Stomach smooth muscle (tissue), 2 donors: ENCODE data around the gene LSM8.
"Not testable (repeated sequence)": the region's sequence is repeated elsewhere in the genome, so short reads cannot be mapped to it uniquely, and the experiment has no call there.

ENCODE experiments used
- H3K27ac ChIP-seq: one replicate; pipeline ENCODE4 v1.7.0; 2013; ENCODE audit warnings: mild to moderate bottlenecking, low read length, inconsistent platforms
- H3K27me3 ChIP-seq, 2 donors: one replicate each; pipeline ENCODE4 v1.7.0; 2013; ENCODE audit warnings: low read length in 2 of 2; ENCODE audit not compliant: insufficient read depth in 2 of 2, control insufficient read depth in 1 of 2
- H3K36me3 ChIP-seq, 2 donors: one replicate each; pipeline ENCODE4 v1.7.0; 2013; ENCODE audit warnings: low read length in 2 of 2; ENCODE audit not compliant: control insufficient read depth in 2 of 2, insufficient read depth in 2 of 2
- H3K4me1 ChIP-seq: one replicate; pipeline ENCODE4 v1.7.0; 2013; ENCODE audit warnings: low read length; ENCODE audit not compliant: control insufficient read depth, insufficient read depth
- H3K4me3 ChIP-seq, 2 donors: one replicate each; pipeline ENCODE4 v1.7.0; 2013; ENCODE audit warnings: low read length in 2 of 2
- H3K9ac ChIP-seq, 2 donors: one replicate each; pipeline ENCODE4 v1.7.0; 2013; ENCODE audit warnings: low read length in 2 of 2, mild to moderate bottlenecking in 1 of 2
- H3K9me3 ChIP-seq, 2 donors: one replicate each; pipeline ENCODE4 v1.7.0; 2013; ENCODE audit warnings: low read length in 2 of 2; ENCODE audit not compliant: control insufficient read depth in 2 of 2
- donor health status: healthy.
- donor health status: Pancreatic carcinoma.

The LSM8 gene

DNA sequence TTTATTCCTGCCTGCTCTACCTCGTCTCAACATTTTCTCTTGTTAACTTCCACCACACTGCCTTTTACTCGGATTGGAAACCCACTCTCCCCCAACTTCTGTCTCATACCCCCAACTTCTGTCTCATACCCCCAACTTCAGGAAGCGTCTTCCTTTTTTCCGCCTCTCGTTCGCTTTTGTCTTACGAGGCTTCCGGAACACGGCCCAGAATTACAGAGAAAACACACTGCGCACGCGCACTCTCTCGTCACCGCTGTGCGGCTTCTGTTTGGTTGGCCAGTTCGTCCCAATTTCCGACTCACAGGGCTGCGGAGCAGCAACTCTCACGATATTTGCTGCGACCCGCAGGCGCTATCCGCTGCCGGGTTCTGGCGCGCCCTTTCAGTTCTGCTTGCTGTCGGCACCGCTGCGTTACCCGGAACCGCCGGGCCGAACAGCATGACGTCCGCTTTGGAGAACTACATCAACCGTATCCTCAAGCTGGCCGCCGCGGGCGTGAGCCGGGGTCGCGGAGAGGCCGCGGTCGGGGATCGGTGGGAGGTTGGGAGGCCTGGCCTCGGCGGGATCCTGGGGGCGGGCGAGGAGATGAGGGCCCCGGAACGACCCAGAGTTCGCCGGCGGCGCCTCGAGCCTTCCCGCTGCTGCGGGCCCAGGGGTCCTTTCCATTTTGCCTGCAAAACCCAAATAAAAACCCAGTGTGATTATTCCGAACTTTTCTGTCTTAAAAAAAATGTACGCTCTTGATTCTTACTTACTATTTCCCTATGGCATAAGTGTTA lies at the start of gene LSM8:
Gene LSM8, plus strand, starts transcription at position 379 of the 779 bp plus-strand sequence. Its CDS starts 60 bp downstream, at position 439.
- Histone ChIP-seq H3K27ac (peak within 1 kb of the TSS; percentile 94), H3K27me3 (no peaks in the 10 kb centered on the region), H3K9ac (peak within 1 kb of the TSS; percentile 92 to 99), H3K4me1 (peaks cover 10% of the 10 kb centered on the region), H3K9me3 (no peaks in the 10 kb centered on the region), H3K36me3 (peaks cover 2% of the 10 kb centered on the region in 2 donors), H3K4me3 (peak within 1 kb of the TSS; percentile 90 to 94)

DNA sequence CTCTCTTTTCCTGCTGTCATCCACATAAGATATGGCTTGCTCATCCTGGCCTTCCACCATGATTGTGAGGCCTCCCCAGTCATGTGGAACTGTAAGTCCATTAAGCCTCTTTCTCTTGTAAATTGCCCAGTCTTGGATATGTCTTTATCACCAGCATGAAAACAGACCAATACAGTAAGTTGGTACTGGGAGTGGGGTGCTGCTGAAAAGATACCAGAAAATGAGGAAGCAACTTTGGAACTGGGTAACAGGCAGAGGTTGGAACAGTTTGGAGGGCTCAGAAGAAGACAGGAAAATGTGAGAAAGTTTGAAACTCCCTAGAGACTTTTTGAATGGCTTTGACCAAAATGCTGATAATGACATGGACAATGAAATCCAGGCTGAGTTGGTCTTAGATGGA lies 49.5 kb upstream of the LSM8 start:
- H3K27ac ChIP-seq, H3K9ac ChIP-seq, H3K4me1 ChIP-seq, H3K4me3 ChIP-seq, H3K36me3 ChIP-seq, H3K27me3 ChIP-seq, H3K9me3 ChIP-seq: not testable (repeated sequence)

DNA sequence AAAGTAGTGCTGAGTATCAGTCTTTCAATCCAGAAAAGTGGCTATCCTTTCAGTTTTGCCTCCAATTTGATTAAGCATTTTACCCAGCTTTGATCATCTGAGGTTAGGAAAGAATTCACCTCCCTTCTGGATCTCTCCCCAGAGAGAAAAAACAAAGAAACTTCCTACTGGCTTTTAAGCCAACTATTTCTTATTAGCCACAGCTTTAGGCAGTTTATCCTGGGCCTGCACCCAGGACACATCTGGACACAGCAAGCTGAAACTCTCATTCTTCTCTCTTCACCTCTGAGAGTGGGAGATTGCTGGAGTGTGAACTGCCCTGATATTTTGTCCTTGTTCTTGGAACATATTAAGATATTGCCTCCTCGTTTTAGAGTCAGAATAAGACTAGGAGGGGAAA lies 43.5 kb upstream of the LSM8 start:
- Histone ChIP-seq H3K27ac (no peak overlapping the region), H3K4me3 (no peak overlapping the region), H3K4me1 (no peaks in the 10 kb centered on the region), H3K9me3 (no peaks in the 10 kb centered on the region), H3K27me3 (no peaks in the 10 kb centered on the region), H3K36me3 (no peaks in the 10 kb centered on the region), H3K9ac (no peak overlapping the region)

DNA sequence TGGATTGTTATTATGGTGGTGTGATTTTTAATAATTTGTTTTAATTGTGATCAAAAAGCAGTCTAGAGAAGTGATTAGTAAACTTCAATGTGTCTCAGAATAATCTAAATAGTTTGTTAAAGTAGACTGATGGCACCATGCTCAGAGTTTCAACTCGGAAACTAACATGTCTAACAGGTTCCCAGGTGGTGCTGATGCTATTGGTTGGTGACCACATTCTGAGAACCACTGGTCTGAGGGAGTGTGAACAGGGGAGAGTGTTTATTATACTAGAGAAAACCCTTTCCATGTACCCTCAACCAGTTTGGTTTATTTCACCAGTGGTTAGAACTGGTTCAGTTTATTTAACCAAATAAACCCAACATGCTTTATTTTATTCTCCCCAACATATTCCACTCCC lies 42.0 kb upstream of the LSM8 start:
- no peaks in the 10 kb centered on the region for H3K9me3 ChIP-seq

DNA sequence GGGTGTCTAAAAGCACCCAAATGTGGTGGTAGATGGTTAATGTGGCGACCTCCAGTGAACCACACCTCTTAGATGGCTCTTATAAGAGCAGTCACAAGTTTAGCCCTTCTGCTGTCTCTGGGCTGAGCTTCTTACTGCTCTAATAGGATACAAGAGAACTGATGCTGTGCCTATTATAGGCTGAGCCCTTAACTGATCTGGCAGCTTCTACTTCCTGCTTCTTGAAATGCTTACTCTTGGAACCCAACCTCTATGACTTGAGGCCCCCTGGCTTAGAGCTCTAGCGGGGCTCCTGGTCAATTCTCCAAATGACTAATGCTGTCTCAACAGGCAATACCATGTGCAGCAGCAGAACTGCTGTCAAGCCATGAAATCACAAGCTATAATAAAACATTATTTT lies 35.0 kb upstream of the LSM8 start:
- H3K36me3 ChIP-seq = no peaks in the 10 kb centered on the region
- no peak overlapping the region for H3K27ac ChIP-seq
- H3K4me1 ChIP-seq = no peaks in the 10 kb centered on the region
- H3K9ac ChIP-seq = no peak overlapping the region
- no peaks in the 10 kb centered on the region for H3K9me3 ChIP-seq
- H3K4me3 ChIP-seq = no peak overlapping the region
- H3K27me3 ChIP-seq = no peaks in the 10 kb centered on the region

More for the DNA sequence above, 42.0 kb upstream of the LSM8 start:
- Histone ChIP-seq H3K4me3 (no peak overlapping the region), H3K4me1 (no peaks in the 10 kb centered on the region), H3K36me3 (no peaks in the 10 kb centered on the region), H3K9ac (no peak overlapping the region), H3K27ac (no peak overlapping the region), H3K27me3 (no peaks in the 10 kb centered on the region)

DNA sequence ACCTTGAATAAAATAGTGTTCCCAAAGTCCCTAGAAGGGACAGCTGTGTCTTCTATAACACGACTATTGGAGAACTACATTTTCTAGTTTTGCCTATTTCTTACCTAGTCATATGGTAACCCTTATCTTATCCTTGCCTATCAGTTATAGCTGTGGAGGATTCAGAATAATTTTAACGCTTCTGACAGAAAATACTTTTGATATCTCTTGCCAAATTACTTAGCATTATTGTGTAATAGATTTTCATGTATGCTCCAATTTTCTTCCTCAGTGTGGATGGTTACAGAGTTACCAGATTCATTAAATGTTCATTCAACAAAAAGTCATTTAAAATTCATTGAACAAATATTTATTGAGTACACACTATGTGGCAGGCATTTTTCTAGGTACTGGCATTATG lies 34.6 kb upstream of the LSM8 start:
- no peaks in the 10 kb centered on the region for H3K27me3 ChIP-seq
- no peaks in the 10 kb centered on the region for H3K36me3 ChIP-seq
- no peaks in the 10 kb centered on the region for H3K9me3 ChIP-seq
- H3K4me1 ChIP-seq = no peaks in the 10 kb centered on the region
- H3K9ac ChIP-seq = no peak overlapping the region
- no peak overlapping the region for H3K4me3 ChIP-seq
- H3K27ac ChIP-seq = no peak overlapping the region

DNA sequence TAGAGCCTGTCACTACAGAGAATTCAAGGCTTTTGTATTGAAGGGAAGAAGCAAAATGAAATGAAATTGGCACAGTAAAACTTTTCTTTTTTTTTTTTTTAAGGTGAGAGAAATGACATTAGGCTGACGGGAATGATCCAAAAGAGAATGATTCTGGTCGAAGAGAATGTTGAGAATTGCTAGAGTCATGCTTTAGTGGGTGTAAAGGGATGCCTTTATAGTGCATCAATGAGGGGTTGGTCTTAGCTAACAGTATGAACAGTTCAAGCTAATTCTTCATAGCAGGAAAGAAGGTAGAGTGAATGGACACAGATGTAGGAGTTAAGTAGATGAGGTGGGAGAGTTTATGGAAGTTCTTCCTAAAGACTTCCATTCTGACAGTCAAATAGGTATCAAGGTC lies 32.3 kb upstream of the LSM8 start:
- Histone ChIP-seq H3K27me3 (no peaks in the 10 kb centered on the region), H3K36me3 (no peaks in the 10 kb centered on the region), H3K4me3 (no peak overlapping the region), H3K9me3 (no peaks in the 10 kb centered on the region), H3K4me1 (no peaks in the 10 kb centered on the region), H3K27ac (no peak overlapping the region), H3K9ac (no peak overlapping the region)

DNA sequence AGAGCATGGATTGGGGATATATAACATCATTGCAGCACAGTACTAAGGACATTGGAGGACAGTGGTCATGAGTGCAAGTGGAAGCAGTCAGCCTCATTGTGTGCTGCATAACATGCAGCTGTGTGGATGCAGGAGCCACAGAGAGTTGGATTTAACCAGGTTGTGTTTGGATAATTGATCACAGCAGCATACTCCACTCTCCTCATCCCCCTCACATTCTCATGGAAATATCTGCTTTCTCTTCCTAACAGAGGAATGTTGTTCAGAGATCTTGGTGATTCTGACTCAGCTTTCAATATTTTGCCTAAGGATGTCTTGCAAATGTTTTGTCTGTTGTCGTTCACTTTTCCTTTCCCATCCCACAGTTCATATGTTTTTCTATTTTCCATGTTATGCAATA lies 31.8 kb upstream of the LSM8 start:
- Histone ChIP-seq H3K27me3 (no peaks in the 10 kb centered on the region), H3K9me3 (no peaks in the 10 kb centered on the region), H3K9ac (no peak overlapping the region), H3K4me1 (no peaks in the 10 kb centered on the region), H3K4me3 (no peak overlapping the region), H3K36me3 (no peaks in the 10 kb centered on the region), H3K27ac (no peak overlapping the region)

DNA sequence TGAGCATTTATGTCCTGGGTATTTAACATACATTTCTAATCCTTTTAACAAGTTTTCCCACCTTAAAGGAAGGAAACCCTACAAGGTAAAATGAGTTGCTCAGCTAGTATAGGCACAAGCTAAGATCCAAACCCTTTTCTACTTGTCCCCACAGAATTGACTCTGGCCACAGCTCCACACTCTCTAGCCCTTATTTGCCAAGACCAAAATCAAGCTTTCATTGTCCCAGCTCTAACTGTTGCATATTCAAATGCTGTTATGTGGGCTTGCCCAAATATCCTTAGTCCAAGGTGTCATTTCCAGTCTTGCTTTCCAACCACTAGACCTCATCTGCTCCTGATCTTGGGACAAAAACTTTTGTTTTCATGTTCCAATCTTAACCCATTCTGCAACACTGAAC lies 31.3 kb upstream of the LSM8 start:
- Histone ChIP-seq H3K4me1 (no peaks in the 10 kb centered on the region), H3K9me3 (no peaks in the 10 kb centered on the region), H3K4me3 (no peak overlapping the region), H3K27ac (no peak overlapping the region), H3K27me3 (no peaks in the 10 kb centered on the region), H3K36me3 (no peaks in the 10 kb centered on the region), H3K9ac (no peak overlapping the region)

DNA sequence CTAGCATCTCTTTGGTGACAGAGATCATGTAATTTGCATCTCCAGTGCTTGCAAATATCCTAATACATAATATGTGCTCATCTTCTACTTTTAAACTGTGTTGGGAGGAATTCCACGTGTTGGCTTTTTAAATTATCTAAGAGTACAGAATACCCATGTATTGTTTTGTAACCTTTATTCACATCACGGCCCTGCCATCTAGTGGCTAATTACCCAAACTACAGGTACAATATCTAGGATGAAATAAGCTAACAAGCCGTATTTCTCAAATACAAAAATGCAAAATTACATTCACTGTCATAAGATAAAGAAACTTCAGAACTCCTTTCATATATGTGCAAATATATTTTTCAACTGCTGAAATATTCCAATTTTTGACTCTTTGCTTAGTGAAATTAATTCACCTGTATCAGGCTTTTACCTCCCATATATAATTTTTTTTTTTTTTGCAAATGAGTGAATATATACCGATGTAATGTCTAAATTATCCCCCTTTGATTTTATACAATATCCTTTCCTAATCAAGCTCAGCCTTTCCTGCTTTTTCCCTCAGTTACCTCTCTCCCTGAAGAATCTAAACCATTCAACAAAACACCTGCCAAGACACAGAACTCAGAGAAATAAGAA lies 30.3 kb upstream of the LSM8 start:
- Histone ChIP-seq H3K27me3 (no peaks in the 10 kb centered on the region), H3K4me1 (no peaks in the 10 kb centered on the region), H3K36me3 (no peaks in the 10 kb centered on the region), H3K4me3 (no peak overlapping the region), H3K9me3 (no peaks in the 10 kb centered on the region), H3K9ac (no peak overlapping the region), H3K27ac (no peak overlapping the region)

DNA sequence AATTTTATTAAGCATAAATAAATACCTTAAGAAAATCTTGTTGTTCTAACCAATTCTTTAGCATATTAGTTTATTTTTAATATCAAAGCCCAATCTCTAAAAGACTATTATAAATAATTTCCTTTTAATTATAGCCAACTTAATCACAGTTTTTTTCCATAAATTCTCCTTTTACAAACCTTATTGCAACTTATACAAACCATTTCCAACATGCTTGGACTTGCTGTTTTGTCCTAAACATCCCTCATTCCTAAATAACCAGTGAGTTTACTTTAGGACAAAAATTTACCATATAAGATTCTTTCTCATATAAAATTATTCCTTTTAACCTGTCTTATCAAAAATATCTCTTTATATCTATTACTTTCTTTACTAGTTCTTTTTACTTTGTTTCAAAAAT lies 25.2 kb upstream of the LSM8 start:
- no peak overlapping the region for H3K9ac ChIP-seq
- no peaks in the 10 kb centered on the region for H3K4me1 ChIP-seq
- H3K9me3 ChIP-seq = no peaks in the 10 kb centered on the region
- no peak overlapping the region for H3K4me3 ChIP-seq
- H3K36me3 ChIP-seq = no peaks in the 10 kb centered on the region
- no peaks in the 10 kb centered on the region for H3K27me3 ChIP-seq
- no peak overlapping the region for H3K27ac ChIP-seq
